T-helper 1 cell treated with Interleukin-12 subunit alpha and Interleukin-12 subunit beta and Interleukin-4 antibody, amounts not matched to agents 30 ng/mL and 1 ng/mL, for 36 hours (primary cell): ENCODE data around the gene DIP2C. TPM values are rescaled to one million over a fixed set of nuclear protein-coding genes. Genes with fewer than 3 reads are reported as not detected.
"Not testable (repeated sequence)": the region's sequence is repeated elsewhere in the genome, so short reads cannot be mapped to it uniquely, and the experiment has no call there.

Experiments
- intact Hi-C: fragments of 100-400 bp; cut with micrococcal nuclease; formaldehyde crosslinking; loops from one replicate; pipeline ENCODE4 v1.15.1; 2024
- total RNA-seq: library from RNA; stranded (reverse); gene quantifications from 2 replicates; pipeline ENCODE4 v1.2.3, GENCODE V29; 2022

Gene DIP2C
- total RNA-seq, 1 donor from 2014 or later, result 2.8 TPM

- intact Hi-C loops, result no loop called here
Observed at GRCh38 chr10:360653-361052, 328.8 kb downstream of the DIP2C start.

DNA sequence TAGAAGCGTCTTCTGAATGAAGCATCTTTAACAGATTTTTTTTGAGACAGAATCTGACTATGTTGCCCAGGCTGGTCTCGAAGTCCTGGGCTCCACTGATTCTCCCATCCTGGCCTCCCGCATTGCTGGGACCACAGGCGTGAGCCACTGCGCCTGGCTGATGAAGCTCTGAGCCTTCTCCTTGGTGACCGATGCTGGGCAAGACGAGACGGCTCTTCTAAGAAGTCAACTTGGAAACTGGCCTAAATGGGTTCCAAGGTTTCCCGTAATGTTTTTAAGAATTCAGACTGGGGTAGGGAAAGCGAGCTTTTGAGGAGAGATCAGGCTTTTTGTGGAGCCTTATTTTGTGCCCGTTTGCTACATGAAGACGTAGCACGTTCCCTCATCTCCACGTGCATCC, 329.7 kb downstream of the DIP2C start:
- intact Hi-C loops, result no loop called here

DNA sequence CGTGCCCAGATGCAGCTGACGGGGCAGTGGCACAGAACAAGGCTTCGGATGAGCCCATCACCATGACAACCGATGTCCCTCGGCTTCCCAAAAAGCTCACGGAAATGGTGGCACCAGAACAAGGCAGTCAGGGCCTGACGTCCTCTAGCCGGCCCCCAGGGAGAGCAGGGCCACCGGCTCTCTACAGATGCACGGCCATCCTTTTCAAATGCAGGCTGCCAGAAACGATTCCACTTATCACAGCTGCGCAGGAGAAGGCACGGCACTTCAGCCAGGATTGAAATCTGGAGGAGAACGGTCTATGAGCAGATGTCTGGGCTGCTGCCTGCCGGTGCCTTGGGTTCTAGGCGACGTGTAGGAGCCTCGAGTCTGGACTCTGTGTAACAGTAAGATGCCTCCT, 330.4 kb downstream of the DIP2C start:
- intact Hi-C loops, result no loop called here

GRCh38 chr10:357201-357950, 332.1 kb downstream of the DIP2C start:
- intact Hi-C loops, result no loop called here

DNA sequence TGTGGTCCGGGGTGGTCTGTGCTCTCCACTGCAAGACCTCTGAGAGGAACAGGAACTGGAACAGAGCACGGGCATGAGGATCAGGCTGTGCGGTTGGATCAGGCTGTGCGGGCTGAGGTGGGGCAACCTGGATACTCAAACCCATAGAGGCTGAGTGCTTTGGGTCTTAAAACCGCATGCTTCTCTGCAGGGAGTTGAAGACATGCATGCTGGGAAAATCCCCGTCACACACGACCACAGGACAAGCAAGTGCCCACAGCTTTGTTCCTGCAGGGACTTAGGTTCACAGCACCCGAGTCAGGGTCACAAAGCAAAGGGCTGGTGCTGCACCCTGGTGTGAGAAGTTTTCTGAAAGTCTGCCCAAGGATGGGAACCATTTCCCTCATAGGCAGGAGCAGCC, 333.0 kb downstream of the DIP2C start:
- intact Hi-C loops, result no loop called here

- intact Hi-C loops, result no loop called here
Observed at GRCh38 chr10:354901-355617, 334.4 kb downstream of the DIP2C start.

DNA sequence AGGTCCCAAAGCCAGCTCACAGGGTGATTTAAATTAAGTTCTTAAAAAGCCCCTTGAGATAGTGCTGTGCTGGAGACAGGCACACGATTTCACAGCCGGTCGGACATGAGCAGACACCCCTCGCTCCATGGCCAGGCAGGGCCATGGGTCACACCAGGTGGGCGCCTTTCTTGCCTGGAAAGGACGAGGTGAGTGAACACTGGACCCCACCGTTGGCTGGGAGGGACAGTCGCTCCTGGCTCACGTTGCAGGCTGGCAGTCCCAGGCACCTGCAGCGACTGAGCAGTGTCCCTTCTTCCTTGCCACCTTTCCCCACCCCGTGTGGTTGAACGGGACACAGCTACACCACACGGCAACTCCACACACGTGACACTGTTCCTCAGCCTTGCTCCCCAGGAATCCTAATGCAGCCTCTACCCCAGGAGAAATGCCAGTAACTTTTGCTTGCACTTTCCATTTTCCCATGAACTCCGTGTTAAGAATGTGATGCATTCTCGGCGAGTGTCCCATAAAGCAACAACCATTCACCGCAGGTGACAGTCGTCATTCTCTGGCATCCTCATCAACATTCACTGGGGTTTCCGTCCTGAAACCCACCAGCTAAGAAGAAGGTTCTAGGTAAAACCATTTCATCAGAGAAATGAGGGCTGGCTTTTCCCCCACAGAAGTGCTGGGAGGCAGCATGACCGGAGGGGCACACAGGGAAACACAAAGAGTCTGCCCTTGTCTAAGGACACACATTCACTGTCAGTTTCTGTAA, 336.8 kb downstream of the DIP2C start:
- intact Hi-C loops, result no loop called here

GRCh38 chr10:351770-352334, 337.6 kb downstream of the DIP2C start:
- intact Hi-C loops, result no loop called here

- intact Hi-C loops, result no loop called here
Observed at GRCh38 chr10:350981-351501, 338.4 kb downstream of the DIP2C start.

DNA sequence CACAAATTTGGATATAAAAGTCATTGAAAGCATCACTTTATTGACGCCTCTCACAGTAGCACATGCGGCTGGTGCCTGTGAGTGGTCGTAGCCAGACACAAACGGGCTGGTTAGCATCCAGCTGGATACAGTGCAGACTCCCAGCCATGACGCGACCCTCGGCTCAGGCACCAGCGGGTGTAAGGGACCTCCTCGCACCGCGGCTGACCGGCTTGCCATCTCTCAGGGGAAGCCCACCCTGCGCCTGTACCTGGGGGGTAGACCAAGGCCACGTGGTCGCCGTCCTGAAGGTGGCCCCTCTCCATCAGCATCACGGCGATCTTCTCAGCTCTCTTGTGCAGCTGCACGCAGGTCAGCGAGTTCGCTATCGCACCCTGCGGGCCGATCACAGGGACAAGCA, 340.4 kb downstream of the DIP2C start:
- intact Hi-C loops, result no loop called here

DNA sequence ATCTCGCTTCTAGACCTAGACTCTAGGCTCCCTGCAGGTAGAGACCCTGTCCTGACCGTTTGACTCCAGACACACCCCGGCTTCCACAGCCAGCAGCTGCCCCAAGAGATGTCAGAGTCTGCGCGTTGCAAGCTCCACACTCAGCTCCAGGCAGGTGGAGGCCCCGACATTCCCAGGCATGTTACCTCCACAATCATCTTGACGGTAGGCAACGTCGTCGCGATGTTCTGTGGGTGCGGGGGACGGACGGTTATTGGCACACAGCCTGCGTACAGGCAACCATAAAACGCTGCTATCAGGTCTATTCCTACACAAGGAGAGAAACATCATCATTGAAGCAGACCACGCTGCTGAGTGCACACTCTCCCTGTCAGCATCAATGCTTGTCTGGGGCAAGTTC, 341.0 kb downstream of the DIP2C start:
- intact Hi-C loops, result no loop called here

DNA sequence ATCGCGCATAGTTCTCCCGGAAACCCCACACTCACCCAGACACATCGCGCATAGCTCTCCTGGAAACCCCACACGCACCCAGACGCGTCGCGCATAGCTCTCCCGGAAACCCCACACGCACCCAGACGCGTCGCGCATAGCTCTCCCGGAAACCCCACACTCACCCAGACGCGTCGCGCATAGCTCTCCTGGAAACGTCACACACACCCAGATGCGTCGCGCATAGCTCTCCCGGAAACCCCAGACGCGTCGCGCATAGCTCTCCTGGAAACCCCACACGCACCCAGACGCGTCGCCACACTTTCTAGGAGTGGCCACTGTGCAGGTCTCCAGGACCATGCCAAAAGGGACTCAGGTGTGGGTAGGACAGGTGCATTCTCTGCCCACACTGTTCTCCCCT, 341.7 kb downstream of the DIP2C start:
- intact Hi-C loops, result not testable (repeated sequence)

DNA sequence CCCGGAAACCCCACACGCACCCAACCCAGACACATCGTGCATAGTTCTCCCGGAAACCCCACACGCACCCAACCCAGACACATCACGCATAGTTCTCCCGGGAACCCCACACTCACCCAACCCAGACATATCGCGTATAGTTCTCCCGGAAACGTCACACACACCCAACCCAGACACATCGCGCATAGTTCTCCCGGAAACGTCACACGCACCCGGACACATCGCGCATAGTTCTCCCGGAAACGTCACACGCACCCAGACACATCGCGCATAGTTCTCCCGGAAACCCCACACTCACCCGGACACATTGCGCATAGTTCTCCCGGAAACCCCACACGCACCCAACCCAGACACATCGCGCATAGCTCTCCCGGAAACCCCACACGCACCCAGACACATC, 342.3 kb downstream of the DIP2C start:
- intact Hi-C loops, result not testable (repeated sequence)

- intact Hi-C loops, result no loop called here
Observed at GRCh38 chr10:344582-345200, 344.8 kb downstream of the DIP2C start.

GRCh38 chr10:343231-344220, 345.9 kb downstream of the DIP2C start:
- intact Hi-C loops, result no loop called here

DNA sequence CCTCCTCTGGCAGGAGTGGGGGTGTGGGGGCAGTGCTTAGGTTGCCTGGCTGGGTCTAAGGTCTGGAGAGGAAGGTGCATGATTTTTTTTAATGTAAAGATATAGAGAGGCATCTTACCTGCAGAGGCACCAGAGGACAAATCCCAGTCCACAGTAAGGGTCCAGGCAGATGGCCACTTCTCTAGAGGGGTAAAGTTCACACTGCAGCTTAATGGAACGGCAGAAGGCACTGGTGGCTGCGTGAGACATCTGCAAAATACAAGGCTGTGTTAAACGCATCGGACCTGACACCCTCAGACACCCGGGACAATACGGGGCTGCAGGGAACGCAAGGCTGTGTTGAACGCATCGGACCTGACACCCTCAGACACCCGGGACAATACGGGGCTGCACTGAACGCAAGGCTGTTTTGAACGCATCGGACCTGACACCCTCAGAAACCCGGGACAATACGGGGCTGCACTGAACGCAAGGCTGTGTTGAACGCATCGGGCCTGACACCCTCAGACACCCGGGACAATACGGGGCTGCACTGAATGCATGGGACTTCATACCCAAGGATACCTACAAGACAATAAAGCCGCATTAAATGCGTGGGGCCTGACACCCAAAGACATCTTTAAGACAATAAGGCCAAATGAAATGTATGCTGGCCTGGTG, 348.3 kb downstream of the DIP2C start:
- intact Hi-C loops, result no loop called here

DNA sequence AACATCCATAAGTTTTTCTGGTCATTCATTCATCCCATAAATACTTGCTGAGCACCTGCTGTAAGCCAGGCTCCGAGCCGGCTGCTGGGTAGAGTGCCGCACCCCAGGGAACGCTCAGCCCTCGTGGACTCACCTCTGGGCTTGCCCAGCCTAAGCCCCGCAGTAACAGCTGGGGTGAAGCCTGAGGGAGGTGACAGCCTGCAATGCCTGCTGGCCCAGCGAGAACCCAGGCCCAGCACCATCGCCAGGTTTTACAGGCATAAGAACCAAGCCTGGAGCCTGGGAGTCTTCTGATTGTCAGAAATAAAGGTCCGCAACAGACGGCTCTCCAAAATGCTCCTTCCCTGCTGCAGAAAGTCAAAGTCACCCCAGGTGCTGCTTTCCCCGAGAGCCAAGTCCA, 348.8 kb downstream of the DIP2C start:
- intact Hi-C loops, result no loop called here

- intact Hi-C loops, result no loop called here
Observed at GRCh38 chr10:339038-339391, 350.5 kb downstream of the DIP2C start.

- intact Hi-C loops, result no loop called here
Observed at GRCh38 chr10:338171-339037, 351.1 kb downstream of the DIP2C start.
